Nephron (organoid): ENCODE results near the gene KCNQ1.
A peak's percentile ranks its signal among the peaks of the same experiment; 100 is the strongest.

ENCODE experiments used
- H3K27ac Mint-ChIP-seq, 3 experiments: 2 replicates each; pipeline ENCODE4 v1.8.0; 2020; ENCODE audit warnings: mixed read lengths in 3 of 3, mild to moderate bottlenecking in 2 of 3, moderate library complexity in 1 of 3
- H3K27me3 Mint-ChIP-seq: 2 replicates; pipeline ENCODE4 v1.8.0; 2021; ENCODE audit warnings: low read depth, mild to moderate bottlenecking, moderate library complexity, mixed read lengths
- H3K36me3 Mint-ChIP-seq: 2 replicates; pipeline ENCODE4 v1.8.0; 2020; ENCODE audit warnings: low read depth, mixed read lengths
- H3K4me1 Mint-ChIP-seq: 2 replicates; pipeline ENCODE4 v1.8.0; 2020; ENCODE audit warnings: mixed read lengths
- H3K4me3 Mint-ChIP-seq, 3 experiments: 2 replicates each; pipeline ENCODE4 v1.8.0; 2020; ENCODE audit warnings: mild to moderate bottlenecking in 3 of 3, mixed read lengths in 3 of 3, moderate library complexity in 2 of 3
- H3K9me3 Mint-ChIP-seq: 2 replicates; pipeline ENCODE4 v1.8.0; 2020; ENCODE audit warnings: mixed read lengths
- TF ChIP-seq, protein P1 (sequence below), 3 experiments: fragments of 200-600 bp; sonication (generic); IDR thresholded peaks; one replicate each; pipeline ENCODE4 v1.5.0; 2021; ENCODE audit warnings: antibody characterized with exemption in 3 of 3; ENCODE audit not compliant: unreplicated experiment in 3 of 3

The KCNQ1 gene

GRCh38 chr11:2798951-2799761 is 354.3 kb downstream of the KCNQ1 start:
- peaks cover 5% of the 10 kb centered on the region for H3K27me3 Mint-ChIP-seq
- H3K4me3 Mint-ChIP-seq, result peak overlapping the region in 2 of 3 experiments; percentile 1 to 14
- H3K4me1 Mint-ChIP-seq, result peaks cover 14% of the 10 kb centered on the region
- H3K27ac Mint-ChIP-seq, result peak overlapping the region; percentile 7 to 87 (median 35)
- H3K9me3 Mint-ChIP-seq, result peaks cover 10% of the 10 kb centered on the region
- H3K36me3 Mint-ChIP-seq, result peaks cover 6% of the 10 kb centered on the region
- TF ChIP-seq, protein P1, sequence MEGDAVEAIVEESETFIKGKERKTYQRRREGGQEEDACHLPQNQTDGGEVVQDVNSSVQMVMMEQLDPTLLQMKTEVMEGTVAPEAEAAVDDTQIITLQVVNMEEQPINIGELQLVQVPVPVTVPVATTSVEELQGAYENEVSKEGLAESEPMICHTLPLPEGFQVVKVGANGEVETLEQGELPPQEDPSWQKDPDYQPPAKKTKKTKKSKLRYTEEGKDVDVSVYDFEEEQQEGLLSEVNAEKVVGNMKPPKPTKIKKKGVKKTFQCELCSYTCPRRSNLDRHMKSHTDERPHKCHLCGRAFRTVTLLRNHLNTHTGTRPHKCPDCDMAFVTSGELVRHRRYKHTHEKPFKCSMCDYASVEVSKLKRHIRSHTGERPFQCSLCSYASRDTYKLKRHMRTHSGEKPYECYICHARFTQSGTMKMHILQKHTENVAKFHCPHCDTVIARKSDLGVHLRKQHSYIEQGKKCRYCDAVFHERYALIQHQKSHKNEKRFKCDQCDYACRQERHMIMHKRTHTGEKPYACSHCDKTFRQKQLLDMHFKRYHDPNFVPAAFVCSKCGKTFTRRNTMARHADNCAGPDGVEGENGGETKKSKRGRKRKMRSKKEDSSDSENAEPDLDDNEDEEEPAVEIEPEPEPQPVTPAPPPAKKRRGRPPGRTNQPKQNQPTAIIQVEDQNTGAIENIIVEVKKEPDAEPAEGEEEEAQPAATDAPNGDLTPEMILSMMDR (IDR thresholded peaks at IDR 0.05; ENCODE audit: unreplicated experiment in 3 of 3), result no peak

- Mint-ChIP-seq H3K27me3 (peaks cover 10% of the 10 kb centered on the region), H3K27ac (peak overlapping the region in 1 of 3 experiments; percentile 59), H3K36me3 (peaks cover 6% of the 10 kb centered on the region), H3K9me3 (peaks cover 10% of the 10 kb centered on the region), H3K4me3 (no peak overlapping the region), H3K4me1 (peaks cover 23% of the 10 kb centered on the region)
- TF ChIP-seq, protein P1 (IDR thresholded peaks at IDR 0.05; ENCODE audit: unreplicated experiment in 3 of 3), result no peak
These were observed 355.3 kb downstream of the KCNQ1 start for GRCh38 chr11:2799881-2800654.

DNA sequence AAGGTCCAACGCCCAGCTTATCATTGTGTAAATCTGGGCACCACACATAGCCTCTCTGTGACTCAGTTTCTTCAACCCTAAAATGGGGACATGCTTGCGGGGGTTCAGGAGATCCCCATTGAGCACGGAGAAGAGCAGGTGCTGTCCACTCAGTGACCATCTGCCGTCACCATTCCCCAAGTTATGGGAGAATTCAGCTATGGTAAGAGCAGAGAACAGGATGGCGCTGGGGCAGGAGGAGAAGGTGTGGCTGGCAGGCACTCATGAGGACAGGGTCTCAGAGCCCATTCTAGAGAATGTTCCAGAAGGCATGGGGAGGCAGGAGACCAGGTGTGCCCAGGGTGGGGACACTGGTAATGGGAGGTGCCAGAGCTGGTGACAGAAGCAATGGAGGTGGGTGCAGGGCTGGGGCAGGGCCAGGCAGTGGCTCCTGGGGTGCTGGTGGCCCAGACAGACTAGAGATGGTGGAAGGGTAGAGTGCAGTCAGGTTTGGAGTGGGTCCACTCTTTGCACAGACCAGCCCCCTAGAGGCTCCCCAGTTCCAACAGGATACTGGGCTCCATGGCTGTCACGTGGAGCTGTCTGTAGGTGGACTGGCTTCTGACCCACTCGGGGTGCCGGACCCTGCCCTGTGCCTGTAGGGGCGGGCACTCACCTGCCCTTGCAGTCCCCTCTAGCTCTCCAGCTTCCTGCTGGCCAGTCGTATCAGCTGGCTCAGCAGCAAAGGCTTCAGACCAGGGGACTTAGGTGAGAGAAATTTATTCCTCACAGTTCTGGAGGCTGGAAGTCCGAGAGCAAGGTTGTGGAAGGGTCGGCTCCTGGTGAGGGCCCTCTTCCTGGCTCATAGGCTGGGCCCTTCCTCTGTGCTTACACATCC is 356.1 kb downstream of the KCNQ1 start:
- TF ChIP-seq, protein P1 (IDR thresholded peaks at IDR 0.05; ENCODE audit: unreplicated experiment in 3 of 3), result no peak
- Mint-ChIP-seq H3K27ac (peak overlapping the region; percentile 59 to 80 (median 75)), H3K4me3 (no peak overlapping the region), H3K27me3 (peaks cover 10% of the 10 kb centered on the region), H3K36me3 (peaks cover 6% of the 10 kb centered on the region), H3K4me1 (peaks cover 31% of the 10 kb centered on the region), H3K9me3 (peaks cover 10% of the 10 kb centered on the region)

DNA sequence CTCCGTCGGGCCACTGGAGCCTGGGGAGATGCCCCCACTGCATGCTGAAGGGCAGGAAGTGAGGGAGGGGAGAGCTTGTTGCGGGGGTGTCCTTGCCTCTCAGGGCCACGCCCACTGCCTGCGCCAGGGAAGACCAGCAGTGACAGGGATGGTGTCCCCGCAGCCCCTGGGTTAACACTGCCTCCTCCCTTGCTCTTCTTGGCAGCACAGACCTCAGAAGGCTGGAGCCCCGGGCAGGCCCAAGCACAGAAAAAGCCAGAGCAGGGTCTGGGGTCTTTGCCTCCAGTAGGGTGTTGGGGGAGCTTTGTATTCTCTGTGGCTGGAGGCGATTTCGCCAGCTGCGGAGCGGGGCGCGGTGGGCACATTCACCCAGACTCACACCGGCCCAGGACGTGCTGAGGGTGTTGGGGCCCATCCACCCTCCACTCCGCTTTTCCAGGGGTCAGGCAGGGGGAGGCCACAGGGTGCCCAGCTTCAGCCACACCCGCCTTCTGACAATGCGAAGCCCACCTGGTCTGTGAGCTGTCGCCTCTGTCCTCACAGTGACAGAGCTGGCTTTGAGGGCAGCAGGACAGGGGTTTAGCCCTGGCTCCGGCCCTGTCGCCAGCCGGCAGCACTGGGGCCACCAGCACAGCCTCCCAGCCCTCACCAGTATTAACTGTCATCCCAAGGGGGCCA is 357.0 kb downstream of the KCNQ1 start:
- peaks cover 35% of the 10 kb centered on the region for H3K4me1 Mint-ChIP-seq
- TF ChIP-seq, protein P1 (IDR thresholded peaks at IDR 0.05; ENCODE audit: unreplicated experiment in 3 of 3), result no peak
- H3K9me3 Mint-ChIP-seq, result peaks cover 10% of the 10 kb centered on the region
- H3K4me3 Mint-ChIP-seq, result no peak overlapping the region
- H3K27me3 Mint-ChIP-seq, result peaks cover 10% of the 10 kb centered on the region
- H3K36me3 Mint-ChIP-seq, result peaks cover 6% of the 10 kb centered on the region
- H3K27ac Mint-ChIP-seq, result peak overlapping the region; percentile 59 to 80 (median 75)
